GM12872 (cell line): ENCODE results near the gene TICRR.

Experiments used
- CTCF ChIP-seq: IDR thresholded peaks from 3 replicates; pipeline ENCODE4 v1.5.1; 2011; ENCODE audit warnings: low read depth, mild to moderate bottlenecking, low read length, moderate library complexity; ENCODE audit not compliant: insufficient read depth

Gene TICRR

GRCh38 chr15:89630974-89631901, 56.0 kb downstream of the TICRR start:
- TF ChIP-seq CTCF: no peak

- no peak for TF ChIP-seq CTCF
Measured at GRCh38 chr15:89631902-89632264, 56.6 kb downstream of the TICRR start.

- no peak for TF ChIP-seq CTCF
Measured at GRCh38 chr15:89632563-89633430, 57.5 kb downstream of the TICRR start.

- TF ChIP-seq CTCF: no peak
Measured at GRCh38 chr15:89633585-89633984, 58.3 kb downstream of the TICRR start.

GRCh38 chr15:89640245-89640644, 65.0 kb downstream of the TICRR start:
- TF ChIP-seq CTCF: no peak

- TF ChIP-seq CTCF: no peak
Measured at GRCh38 chr15:89641053-89641452, 65.8 kb downstream of the TICRR start.

- no peak for TF ChIP-seq CTCF
Measured at GRCh38 chr15:89642106-89642505, 66.8 kb downstream of the TICRR start.
